Common myeloid progenitor, CD34-positive (primary cell): ENCODE results near the gene SMIM41. TPM values are rescaled to one million over a fixed set of nuclear protein-coding genes. Genes with fewer than 3 reads are reported as not detected.

Experiments
- CTCF ChIA-PET: fragments of 350-600 bp; sonication (Branson Sonifier 250); formaldehyde crosslinking; loops from one replicate; lab custom pipeline; 2021; ENCODE audit warnings: antibody characterized with exemption; lab: Charles Lee
- POLR2A ChIA-PET: fragments of 350-600 bp; sonication (Branson Sonifier 250); formaldehyde crosslinking; loops from one replicate; lab custom pipeline; 2021; ENCODE audit warnings: antibody characterized with exemption; lab: Charles Lee
- DNase-seq, 3 donors: peaks; one replicate each; pipeline versions ENCODE4 v3.0.0 to v3.0.0-alpha.2; 2013
- H3K27ac ChIP-seq, 2 experiments: 1 replicate in 1 of 2; 2 replicates in 1 of 2; pipeline ENCODE4 v1.7.0; 2013; ENCODE audit warnings: inconsistent platforms in 2 of 2, low read length in 2 of 2, mild to moderate bottlenecking in 2 of 2, low read depth in 1 of 2, moderate library complexity in 1 of 2; ENCODE audit not compliant: severe bottlenecking in 2 of 2, insufficient read depth in 1 of 2, poor library complexity in 1 of 2
- H3K27me3 ChIP-seq, 5 experiments: replicated peaks in 2 of 5; 1 replicate in 3 of 5; 2 replicates in 2 of 5; pipeline versions ENCODE4 v1.6.1 to v1.7.0; 2013; ENCODE audit warnings: low read length in 4 of 5, mild to moderate bottlenecking in 2 of 5, moderate library complexity in 2 of 5, inconsistent platforms in 1 of 5; ENCODE audit not compliant: insufficient read depth in 5 of 5, control insufficient read depth in 4 of 5
- H3K36me3 ChIP-seq, 4 experiments: 1 replicate in 2 of 4; 2 replicates in 2 of 4; pipeline versions ENCODE4 v1.6.1 to v1.7.0; 2013; ENCODE audit warnings: low read length in 3 of 4, control low read depth in 1 of 4, mild to moderate bottlenecking in 1 of 4; ENCODE audit not compliant: control insufficient read depth in 4 of 4, insufficient read depth in 4 of 4
- H3K4me1 ChIP-seq, 4 experiments: 1 replicate in 3 of 4; 2 replicates in 1 of 4; pipeline versions ENCODE4 v1.6.1 to v1.7.1; 2013; ENCODE audit warnings: low read length in 3 of 4, mild to moderate bottlenecking in 3 of 4, control low read depth in 1 of 4, inconsistent platforms in 1 of 4, moderate library complexity in 1 of 4; ENCODE audit not compliant: control insufficient read depth in 4 of 4, insufficient read depth in 4 of 4; ENCODE audit errors: control extremely low read depth in 1 of 4
- H3K4me3 ChIP-seq, 7 experiments: 1 replicate in 4 of 7; 2 replicates in 3 of 7; pipeline versions ENCODE4 v1.5.1 to v1.7.0; 2013; ENCODE audit warnings: mild to moderate bottlenecking in 7 of 7, low read length in 6 of 7, moderate library complexity in 6 of 7, inconsistent platforms in 2 of 7, low read depth in 2 of 7, control low read depth in 1 of 7; ENCODE audit not compliant: insufficient read depth in 4 of 7, control insufficient read depth in 1 of 7; ENCODE audit errors: extremely low read depth in 1 of 7
- H3K9me3 ChIP-seq, 5 experiments: 1 replicate in 4 of 5; 2 replicates in 1 of 5; pipeline versions ENCODE4 v1.6.1 to v1.7.1; 2013; ENCODE audit warnings: low read length in 4 of 5, mild to moderate bottlenecking in 2 of 5, inconsistent platforms in 1 of 5, low read depth in 1 of 5, moderate library complexity in 1 of 5; ENCODE audit not compliant: control insufficient read depth in 4 of 5, insufficient read depth in 2 of 5; ENCODE audit errors: control extremely low read depth in 1 of 5
- WGBS: methylation state at CpG from one replicate; pipeline ENCODE4 v1.1.5; 2013; ENCODE audit not compliant: insufficient coverage; 5-methylcytosine and 5-hydroxymethylcytosine counted together
- polyA plus RNA-seq: library from polyadenylated mRNA; unstranded; fragments of 120-200 nt; gene quantifications from one replicate; pipeline ENCODE4 v1.2.1, GENCODE V29; 2013

SMIM41 gene
- polyA plus RNA-seq = not detected

GRCh38 chr12:52079576-52080402 lies at the start of gene SMIM41:
Gene SMIM41 (plus strand): TSS chr12:52079704. CDS start chr12:52079780, 76 bp downstream.
- Histone ChIP-seq H3K27ac (no peak within 1 kb of the TSS), H3K4me1 (peaks cover 0 to 16% (median 13%) of the 10 kb centered on the region in 4 experiments), H3K27me3 (no peaks in the 10 kb centered on the region), H3K9me3 (no peaks in the 10 kb centered on the region), H3K36me3 (peaks cover 20 to 39% (median 33%) of the 10 kb centered on the region in 4 experiments), H3K4me3 (no peak within 1 kb of the TSS)
- no peak for DNase-seq
- POLR2A ChIA-PET = interaction anchor here (0.6 to 1.5 kb wide), 2 partner anchors 10 to 42 kb away, joined by 3 to 7 read pairs; partner anchors contain the start of gene ATG101
- CTCF ChIA-PET = interaction anchor here (1.8 to 31.9 kb wide), 3 partner anchors 11 to 87 kb away, joined by 6 to 661 read pairs (median 65); partner anchors contain the start of gene ATG101
- WGBS = 91% methylated on average over 82 of the region's 87 CpGs

GRCh38 chr12:52032446-52032803 lies 47.1 kb upstream of the SMIM41 start:
- peak in 1 of 3 donors; percentile 25 for DNase-seq
- CTCF ChIA-PET = interaction anchor here (0.8 to 18.9 kb wide), 9 partner anchors 7 to 92 kb away, joined by 3 to 661 read pairs (median 7); partner anchors contain the start of genes ATG101, NR4A1 and SMIM41
- H3K4me1 ChIP-seq = peaks cover 0 to 32% (median 25%) of the 10 kb centered on the region in 4 experiments
- H3K27me3 ChIP-seq = peaks cover 0 to 27% (median 6%) of the 10 kb centered on the region in 5 experiments
- POLR2A ChIA-PET = interaction anchor here (0.8 to 2.4 kb wide), 8 partner anchors 9 to 49 kb away, joined by 3 to 30 read pairs (median 4); partner anchors contain the start of genes ATG101, NR4A1 and TAMALIN
- 29% methylated on average over 2 of the region's 5 CpGs for WGBS
- peak overlapping the region in 5 of 7 experiments; percentile 31 to 63 (median 33) for H3K4me3 ChIP-seq
- no peaks in the 10 kb centered on the region for H3K9me3 ChIP-seq
- H3K27ac ChIP-seq = no peak overlapping the region
- no peaks in the 10 kb centered on the region for H3K36me3 ChIP-seq

GRCh38 chr12:52032804-52033445 lies 46.6 kb upstream of the SMIM41 start:
- peaks cover 0 to 36% (median 29%) of the 10 kb centered on the region in 4 experiments for H3K4me1 ChIP-seq
- H3K9me3 ChIP-seq = no peaks in the 10 kb centered on the region
- no peaks in the 10 kb centered on the region for H3K36me3 ChIP-seq
- peaks cover 0 to 32% (median 9%) of the 10 kb centered on the region in 5 experiments for H3K27me3 ChIP-seq
- peak; percentile 90 to 95 (median 93) for DNase-seq
- CTCF ChIA-PET = interaction anchor here (0.8 to 18.9 kb wide), 9 partner anchors 7 to 91 kb away, joined by 3 to 661 read pairs (median 7); partner anchors contain the start of genes ATG101, NR4A1 and SMIM41
- H3K4me3 ChIP-seq = peak overlapping the region in 6 of 7 experiments; percentile 44 to 71 (median 56)
- POLR2A ChIA-PET = interaction anchor here (0.8 to 2.4 kb wide), 8 partner anchors 9 to 49 kb away, joined by 3 to 30 read pairs (median 4); partner anchors contain the start of genes ATG101, NR4A1 and TAMALIN
- WGBS = 0% methylated on average over 37 of the region's 48 CpGs
- peak overlapping the region in 1 of 2 experiments; percentile 43 for H3K27ac ChIP-seq

GRCh38 chr12:52033446-52034140 lies 45.9 kb upstream of the SMIM41 start:
- Histone ChIP-seq H3K9me3 (no peaks in the 10 kb centered on the region), H3K27ac (peak overlapping the region in 1 of 2 experiments; percentile 43), H3K4me3 (peak overlapping the region in 6 of 7 experiments; percentile 44 to 71 (median 56)), H3K27me3 (peaks cover 0 to 38% (median 9%) of the 10 kb centered on the region in 5 experiments), H3K4me1 (peaks cover 0 to 39% (median 29%) of the 10 kb centered on the region in 4 experiments), H3K36me3 (no peaks in the 10 kb centered on the region)
- CTCF ChIA-PET = interaction anchor here (0.8 to 18.9 kb wide), 10 partner anchors 6 to 91 kb away, joined by 3 to 661 read pairs (median 7); partner anchors contain the start of genes ATG101, NR4A1 and SMIM41
- POLR2A ChIA-PET = interaction anchor here (0.6 to 2.4 kb wide), 7 partner anchors 8 to 41 kb away, joined by 3 to 30 read pairs (median 4); partner anchors contain the start of genes ATG101 and NR4A1
- 39% methylated on average over 11 of the region's 13 CpGs for WGBS
- no peak for DNase-seq

- no peak overlapping the region for H3K27ac ChIP-seq
- no peak for DNase-seq
- H3K4me1 ChIP-seq = peaks cover 0 to 39% (median 29%) of the 10 kb centered on the region in 4 experiments
- H3K9me3 ChIP-seq = no peaks in the 10 kb centered on the region
- H3K4me3 ChIP-seq = no peak overlapping the region
- H3K27me3 ChIP-seq = peaks cover 0 to 45% (median 9%) of the 10 kb centered on the region in 5 experiments
- H3K36me3 ChIP-seq = no peaks in the 10 kb centered on the region
- ChIA-PET POLR2A (interaction anchor here (1.0 to 4.0 kb wide), 2 partner anchors 12 to 16 kb away, joined by 4 to 21 read pairs; partner anchors contain the start of gene NR4A1), CTCF (interaction anchor here (1.1 to 18.9 kb wide), 5 partner anchors 10 to 51 kb away, joined by 3 to 312 read pairs (median 7); partner anchors contain the start of genes ATG101 and NR4A1)
- 100% methylated on average over 1 of the region's 4 CpGs for WGBS
These were observed 44.3 kb upstream of the SMIM41 start for GRCh38 chr12:52035190-52035589.

- POLR2A ChIA-PET = interaction anchor here (0.8 to 4.0 kb wide), 5 partner anchors 12 to 46 kb away, joined by 3 to 21 read pairs (median 4); partner anchors contain the start of genes NR4A1 and TAMALIN
- Histone ChIP-seq H3K9me3 (no peaks in the 10 kb centered on the region), H3K27ac (no peak overlapping the region), H3K4me3 (no peak overlapping the region), H3K4me1 (peaks cover 0 to 39% (median 29%) of the 10 kb centered on the region in 4 experiments), H3K36me3 (no peaks in the 10 kb centered on the region), H3K27me3 (peaks cover 0 to 45% (median 9%) of the 10 kb centered on the region in 5 experiments)
- CTCF ChIA-PET = interaction anchor here (0.8 to 18.9 kb wide), 3 partner anchors 10 to 15 kb away, joined by 3 to 312 read pairs (median 23); partner anchors contain the start of gene NR4A1
- no peak for DNase-seq
- no CpG with 5 or more reads among the region's 2 CpGs for WGBS
These were observed 43.6 kb upstream of the SMIM41 start for GRCh38 chr12:52035926-52036325.
